AG04450 (cell line): ENCODE measurements around the gene RELL1. TPM values are rescaled to one million over a fixed set of nuclear protein-coding genes. Genes with fewer than 3 reads are reported as not detected.

Experiments
- CTCF ChIA-PET: fragments of 300-600, 350-600 bp; formaldehyde crosslinking; extraction: SDS; loops from one replicate; lab custom pipeline; 2022; ENCODE audit warnings: antibody characterized with exemption, inconsistent platforms; lab: Charles Lee
- POLR2A ChIA-PET: fragments of 350-600 bp; formaldehyde crosslinking; extraction: SDS; loops from one replicate; lab custom pipeline; 2021; ENCODE audit warnings: antibody characterized with exemption, inconsistent platforms; lab: Yijun Ruan, JAX
- DNase-seq: peaks from one replicate; pipeline ENCODE4 v3.0.0-alpha.2; 2011; ENCODE audit warnings: low read depth, low spot score
- H3K27ac ChIP-seq: one replicate; pipeline ENCODE4 v1.5.1; 2012; ENCODE audit warnings: low read depth, low read length, control low read depth
- H3K27me3 ChIP-seq: one replicate; pipeline ENCODE4 v1.6.0; 2012; ENCODE audit warnings: low read length; ENCODE audit not compliant: control insufficient read depth, insufficient read depth
- H3K4me3 ChIP-seq: 2 replicates; pipeline ENCODE4 v1.5.1; 2011; ENCODE audit warnings: mild to moderate bottlenecking, low read depth, low read length, control low read depth
- H3K9me3 ChIP-seq: 2 replicates; pipeline ENCODE4 v1.5.1; 2012; ENCODE audit warnings: low read length; ENCODE audit not compliant: control insufficient read depth, insufficient read depth
- polyA plus RNA-seq: library from polyadenylated mRNA; depleted of rRNA; stranded (reverse); fragments of >200 nt; gene quantifications from 2 replicates; pipeline ENCODE4 v1.2.3, GENCODE V29; 2011
- TF ChIP-seq, protein P1 (sequence below): IDR thresholded peaks from 2 replicates; pipeline ENCODE4 v1.5.1; 2011; ENCODE audit warnings: low read depth, low read length, control low read depth, inconsistent platforms

The RELL1 gene
- polyA plus RNA-seq, 1 experiment: 9.2 TPM

DNA sequence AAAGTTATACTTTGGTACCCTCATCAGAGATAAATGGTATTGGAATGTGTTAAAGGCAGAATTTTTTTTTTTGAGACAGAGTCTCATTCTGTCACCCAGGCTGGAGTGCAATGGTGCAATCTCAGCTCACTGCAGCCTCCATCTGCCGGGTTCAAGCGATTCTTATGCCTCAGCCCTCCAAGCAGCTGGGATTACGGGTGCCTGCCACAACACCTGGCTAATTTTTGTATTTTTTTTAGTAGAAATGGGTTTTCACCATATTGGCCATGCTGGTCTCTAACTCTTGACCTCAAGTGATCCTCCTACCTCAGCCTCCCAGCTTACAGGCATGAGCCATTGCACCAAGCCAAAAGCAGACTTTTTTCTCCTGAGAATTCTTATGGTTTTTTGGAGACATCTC is 11.4 kb upstream of the RELL1 start:
- no peak for DNase-seq
- Histone ChIP-seq H3K27me3 (peaks cover 2% of the 10 kb centered on the region), H3K9me3 (no peaks in the 10 kb centered on the region; the same call in 1 of the 2 replicates), H3K27ac (no peak overlapping the region), H3K4me3 (no peak overlapping the region)
- ChIA-PET POLR2A (no interaction called here), CTCF (interaction anchor here (0.6 to 0.7 kb wide), 2 partner anchors 313 to 622 kb away, joined by 3 read pairs; no protein-coding TSS in a partner anchor)
- TF ChIP-seq, protein P1, sequence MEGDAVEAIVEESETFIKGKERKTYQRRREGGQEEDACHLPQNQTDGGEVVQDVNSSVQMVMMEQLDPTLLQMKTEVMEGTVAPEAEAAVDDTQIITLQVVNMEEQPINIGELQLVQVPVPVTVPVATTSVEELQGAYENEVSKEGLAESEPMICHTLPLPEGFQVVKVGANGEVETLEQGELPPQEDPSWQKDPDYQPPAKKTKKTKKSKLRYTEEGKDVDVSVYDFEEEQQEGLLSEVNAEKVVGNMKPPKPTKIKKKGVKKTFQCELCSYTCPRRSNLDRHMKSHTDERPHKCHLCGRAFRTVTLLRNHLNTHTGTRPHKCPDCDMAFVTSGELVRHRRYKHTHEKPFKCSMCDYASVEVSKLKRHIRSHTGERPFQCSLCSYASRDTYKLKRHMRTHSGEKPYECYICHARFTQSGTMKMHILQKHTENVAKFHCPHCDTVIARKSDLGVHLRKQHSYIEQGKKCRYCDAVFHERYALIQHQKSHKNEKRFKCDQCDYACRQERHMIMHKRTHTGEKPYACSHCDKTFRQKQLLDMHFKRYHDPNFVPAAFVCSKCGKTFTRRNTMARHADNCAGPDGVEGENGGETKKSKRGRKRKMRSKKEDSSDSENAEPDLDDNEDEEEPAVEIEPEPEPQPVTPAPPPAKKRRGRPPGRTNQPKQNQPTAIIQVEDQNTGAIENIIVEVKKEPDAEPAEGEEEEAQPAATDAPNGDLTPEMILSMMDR: no peak

DNA sequence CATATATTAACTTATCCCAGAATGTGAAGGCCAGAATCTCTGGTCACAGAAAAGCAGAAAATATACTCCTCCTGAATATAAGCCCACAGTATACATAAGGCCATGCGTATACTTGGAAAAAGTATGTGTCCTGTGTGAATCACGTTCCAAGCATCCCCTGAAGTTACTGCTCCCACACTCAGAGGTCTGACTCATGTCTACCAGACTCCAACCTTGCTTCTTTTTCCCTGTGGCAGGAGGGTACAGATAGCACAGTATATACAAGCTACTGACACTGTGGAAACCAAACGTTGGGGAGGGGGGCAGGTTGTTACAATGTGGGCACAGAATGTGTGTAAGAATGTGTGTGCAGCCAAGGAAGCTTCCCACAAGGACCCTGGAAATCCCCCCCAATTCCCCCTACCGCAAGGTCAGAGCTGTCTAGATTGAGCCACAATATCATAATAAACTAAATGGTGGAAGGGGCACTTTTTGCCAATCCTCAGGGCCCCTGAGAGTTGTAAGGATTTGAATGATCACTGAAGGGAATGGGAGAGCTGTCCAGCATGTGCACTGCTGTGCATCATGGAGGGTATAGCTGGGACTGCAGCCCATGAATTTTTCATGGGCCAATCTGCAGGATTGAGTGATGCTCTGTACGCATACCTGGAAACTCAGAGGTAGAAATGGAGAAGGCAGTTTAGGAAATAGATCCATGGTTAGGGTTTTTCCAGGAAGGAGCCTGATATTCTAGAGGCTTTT is 7.4 kb upstream of the RELL1 start:
- CTCF ChIA-PET: interaction anchor here (0.5 to 1.4 kb wide), 5 partner anchors 11 to 369 kb away, joined by 3 to 5 read pairs (median 4); no protein-coding TSS in a partner anchor
- TF ChIP-seq, protein P1: no peak
- H3K27ac ChIP-seq: peak overlapping the region; percentile 87
- no peaks in the 10 kb centered on the region for H3K9me3 ChIP-seq
- no peak overlapping the region for H3K4me3 ChIP-seq
- no peaks in the 10 kb centered on the region for H3K27me3 ChIP-seq
- POLR2A ChIA-PET: no interaction called here
- DNase-seq: peak; percentile 84

DNA sequence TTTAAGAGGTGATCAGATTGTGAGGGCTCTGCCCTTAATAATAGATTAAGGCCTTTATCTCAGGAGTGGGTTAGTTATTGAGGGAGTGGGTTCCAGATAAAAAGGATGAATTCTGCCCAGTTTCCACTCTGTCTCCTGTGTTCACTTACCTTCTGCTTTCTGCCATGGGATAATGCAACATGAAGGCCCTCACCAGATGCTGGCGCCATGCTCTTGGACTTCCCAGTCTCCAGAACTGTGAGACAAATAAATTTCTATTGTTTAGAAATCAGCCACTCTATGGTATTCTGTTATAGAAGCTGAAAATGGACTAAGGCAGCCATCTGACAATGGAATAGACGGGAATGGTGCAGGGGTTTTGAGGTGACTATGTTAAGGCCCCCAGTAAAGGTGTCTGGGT is 6.9 kb upstream of the RELL1 start:
- DNase-seq: no peak
- TF ChIP-seq, protein P1: no peak
- H3K4me3 ChIP-seq: no peak overlapping the region
- POLR2A ChIA-PET: no interaction called here
- H3K27me3 ChIP-seq: no peaks in the 10 kb centered on the region
- peak overlapping the region; percentile 79 for H3K27ac ChIP-seq
- H3K9me3 ChIP-seq: no peaks in the 10 kb centered on the region
- CTCF ChIA-PET: interaction anchor here (1.4 kb wide), 2 partner anchors 109 to 111 kb away, joined by 3 to 4 read pairs; no protein-coding TSS in a partner anchor

DNA sequence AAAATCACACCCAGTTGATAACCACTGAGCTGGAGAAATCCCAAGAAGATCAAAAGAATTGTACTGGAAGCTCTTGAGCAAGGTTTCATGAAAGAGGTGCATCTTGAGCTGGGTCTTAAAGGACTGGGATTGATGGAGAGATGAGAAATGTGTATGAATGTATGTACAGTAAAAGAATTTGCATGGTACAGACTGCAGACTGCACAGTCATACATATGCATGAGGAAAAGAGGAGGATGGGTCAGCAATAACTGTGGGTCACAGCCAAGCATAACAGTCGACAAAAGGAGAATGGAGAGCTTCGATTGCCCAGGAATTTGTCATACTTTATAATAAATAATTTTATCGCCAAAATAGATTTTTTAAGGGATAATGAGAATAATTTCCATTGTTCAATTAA is 4.8 kb upstream of the RELL1 start:
- no peak for DNase-seq
- no peak overlapping the region for H3K4me3 ChIP-seq
- ChIA-PET CTCF (interaction anchor here (1.4 kb wide), 1 partner anchor 88 kb away, joined by 6 read pairs; no protein-coding TSS in a partner anchor), POLR2A (no interaction called here)
- H3K27me3 ChIP-seq: no peaks in the 10 kb centered on the region
- TF ChIP-seq, protein P1: no peak
- no peak overlapping the region for H3K27ac ChIP-seq
- H3K9me3 ChIP-seq: no peaks in the 10 kb centered on the region
